Measurements from ENCODE around the gene PEX5L. TPM values are rescaled to one million over a fixed set of nuclear protein-coding genes. Genes with fewer than 3 reads are reported as not detected.

PEX5L gene
- polyA plus RNA-seq, 1 donor from 2014 or later: 1.0 TPM

DNA sequence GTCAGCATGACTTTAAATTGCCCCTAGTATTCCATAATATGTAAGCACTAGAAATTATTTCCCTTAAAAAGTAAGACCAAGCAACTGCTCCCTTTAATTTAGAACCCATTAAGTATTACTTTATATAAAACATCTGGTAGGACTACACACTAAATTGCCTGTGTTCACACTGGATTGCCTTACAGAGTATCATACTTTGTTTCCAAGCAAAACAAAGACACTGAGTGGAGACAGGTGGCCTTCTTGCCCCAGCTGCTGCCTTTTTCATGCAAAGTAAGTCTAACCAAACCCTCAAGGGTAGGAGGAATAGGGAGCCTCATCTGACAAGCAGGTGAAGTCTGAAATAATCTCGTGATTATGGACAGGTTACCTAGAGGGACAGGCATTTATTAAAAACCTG is 87.3 kb downstream of the PEX5L start:
- Histone ChIP-seq H3K36me3 (ENCODE audit: insufficient read depth, low read length) (no peaks in the 10 kb centered on the region), H3F3A (ENCODE audit: insufficient read depth, low read length, poor library complexity, severe bottlenecking) (no peaks in the 10 kb centered on the region), H3K27me3 (ENCODE audit: insufficient read depth, low read depth, low read length) (no peaks in the 10 kb centered on the region), H3K79me2 (replicated peaks; ENCODE audit: insufficient read depth, low read length) (no peaks in the 10 kb centered on the region), H3K4me2 (ENCODE audit: low read length) (no peak overlapping the region), H4K20me1 (ENCODE audit: insufficient read depth) (no peaks in the 10 kb centered on the region), H2AFZ (ENCODE audit: low read depth, low read length) (no peak overlapping the region), H3K9me2 (ENCODE audit: insufficient read depth, low read length) (no peaks in the 10 kb centered on the region), H3K9me3 (ENCODE audit: low read length) (no peaks in the 10 kb centered on the region), H3K9ac (ENCODE audit: low read length) (no peak overlapping the region), H3K27ac (ENCODE audit: low read length) (no peak overlapping the region), H3K4me3 (ENCODE audit: low read length) (no peak overlapping the region)
- TF ChIP-seq, protein P1, sequence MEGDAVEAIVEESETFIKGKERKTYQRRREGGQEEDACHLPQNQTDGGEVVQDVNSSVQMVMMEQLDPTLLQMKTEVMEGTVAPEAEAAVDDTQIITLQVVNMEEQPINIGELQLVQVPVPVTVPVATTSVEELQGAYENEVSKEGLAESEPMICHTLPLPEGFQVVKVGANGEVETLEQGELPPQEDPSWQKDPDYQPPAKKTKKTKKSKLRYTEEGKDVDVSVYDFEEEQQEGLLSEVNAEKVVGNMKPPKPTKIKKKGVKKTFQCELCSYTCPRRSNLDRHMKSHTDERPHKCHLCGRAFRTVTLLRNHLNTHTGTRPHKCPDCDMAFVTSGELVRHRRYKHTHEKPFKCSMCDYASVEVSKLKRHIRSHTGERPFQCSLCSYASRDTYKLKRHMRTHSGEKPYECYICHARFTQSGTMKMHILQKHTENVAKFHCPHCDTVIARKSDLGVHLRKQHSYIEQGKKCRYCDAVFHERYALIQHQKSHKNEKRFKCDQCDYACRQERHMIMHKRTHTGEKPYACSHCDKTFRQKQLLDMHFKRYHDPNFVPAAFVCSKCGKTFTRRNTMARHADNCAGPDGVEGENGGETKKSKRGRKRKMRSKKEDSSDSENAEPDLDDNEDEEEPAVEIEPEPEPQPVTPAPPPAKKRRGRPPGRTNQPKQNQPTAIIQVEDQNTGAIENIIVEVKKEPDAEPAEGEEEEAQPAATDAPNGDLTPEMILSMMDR (IDR thresholded peaks at IDR 0.05; ENCODE audit: poor library complexity, severe bottlenecking): no peak
- TF ChIP-seq MXI1 (conservative IDR thresholded peaks at IDR 0.05; ENCODE audit: poor library complexity, severe bottlenecking): no peak
- TF ChIP-seq RAD21 (conservative IDR thresholded peaks at IDR 0.05): no peak
- no peak for TF ChIP-seq EZH2 (IDR thresholded peaks at IDR 0.05; ENCODE audit: borderline replicate concordance, insufficient read depth, low read length, poor library complexity, severe bottlenecking)
- TF ChIP-seq POLR2AphosphoS5 (IDR thresholded peaks at IDR 0.05): no peak
- TF ChIP-seq TAF1 (IDR thresholded peaks at IDR 0.05; ENCODE audit: low read depth): no peak
- TF ChIP-seq EP300 (conservative IDR thresholded peaks at IDR 0.05; ENCODE audit: poor library complexity, severe bottlenecking): no peak

DNA sequence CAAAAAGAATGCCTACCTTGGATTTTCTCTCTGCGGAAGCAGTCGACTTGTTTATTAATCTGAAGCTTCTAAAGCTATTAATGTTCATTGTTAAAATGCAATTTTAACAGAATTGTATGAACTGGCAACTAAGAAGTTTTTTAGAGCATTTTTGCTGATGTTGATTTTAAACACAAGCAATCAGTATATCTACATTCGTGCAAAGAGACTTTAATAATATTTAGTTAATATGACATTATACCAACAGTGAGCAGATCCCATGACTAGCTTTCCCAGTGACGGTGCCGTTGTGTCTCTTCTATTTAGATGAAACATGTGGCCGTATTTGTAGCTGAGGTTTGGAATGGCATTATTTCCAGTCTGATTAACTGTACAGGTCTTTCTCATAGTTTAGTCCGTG is 88.0 kb downstream of the PEX5L start:
- H3K27ac ChIP-seq (ENCODE audit: low read length): no peak overlapping the region

More for the DNA sequence above, 88.0 kb downstream of the PEX5L start:
- no peaks in the 10 kb centered on the region for H3K36me3 ChIP-seq (ENCODE audit: insufficient read depth, low read length)
- no peak overlapping the region for H3K4me2 ChIP-seq (ENCODE audit: low read length)
- no peaks in the 10 kb centered on the region for H3K9me2 ChIP-seq (ENCODE audit: insufficient read depth, low read length)
- H3K9me3 ChIP-seq (ENCODE audit: low read length): no peaks in the 10 kb centered on the region
- TF ChIP-seq EP300 (conservative IDR thresholded peaks at IDR 0.05; ENCODE audit: poor library complexity, severe bottlenecking): no peak
- TF ChIP-seq, protein P2, sequence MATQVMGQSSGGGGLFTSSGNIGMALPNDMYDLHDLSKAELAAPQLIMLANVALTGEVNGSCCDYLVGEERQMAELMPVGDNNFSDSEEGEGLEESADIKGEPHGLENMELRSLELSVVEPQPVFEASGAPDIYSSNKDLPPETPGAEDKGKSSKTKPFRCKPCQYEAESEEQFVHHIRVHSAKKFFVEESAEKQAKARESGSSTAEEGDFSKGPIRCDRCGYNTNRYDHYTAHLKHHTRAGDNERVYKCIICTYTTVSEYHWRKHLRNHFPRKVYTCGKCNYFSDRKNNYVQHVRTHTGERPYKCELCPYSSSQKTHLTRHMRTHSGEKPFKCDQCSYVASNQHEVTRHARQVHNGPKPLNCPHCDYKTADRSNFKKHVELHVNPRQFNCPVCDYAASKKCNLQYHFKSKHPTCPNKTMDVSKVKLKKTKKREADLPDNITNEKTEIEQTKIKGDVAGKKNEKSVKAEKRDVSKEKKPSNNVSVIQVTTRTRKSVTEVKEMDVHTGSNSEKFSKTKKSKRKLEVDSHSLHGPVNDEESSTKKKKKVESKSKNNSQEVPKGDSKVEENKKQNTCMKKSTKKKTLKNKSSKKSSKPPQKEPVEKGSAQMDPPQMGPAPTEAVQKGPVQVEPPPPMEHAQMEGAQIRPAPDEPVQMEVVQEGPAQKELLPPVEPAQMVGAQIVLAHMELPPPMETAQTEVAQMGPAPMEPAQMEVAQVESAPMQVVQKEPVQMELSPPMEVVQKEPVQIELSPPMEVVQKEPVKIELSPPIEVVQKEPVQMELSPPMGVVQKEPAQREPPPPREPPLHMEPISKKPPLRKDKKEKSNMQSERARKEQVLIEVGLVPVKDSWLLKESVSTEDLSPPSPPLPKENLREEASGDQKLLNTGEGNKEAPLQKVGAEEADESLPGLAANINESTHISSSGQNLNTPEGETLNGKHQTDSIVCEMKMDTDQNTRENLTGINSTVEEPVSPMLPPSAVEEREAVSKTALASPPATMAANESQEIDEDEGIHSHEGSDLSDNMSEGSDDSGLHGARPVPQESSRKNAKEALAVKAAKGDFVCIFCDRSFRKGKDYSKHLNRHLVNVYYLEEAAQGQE (IDR thresholded peaks at IDR 0.05; ENCODE audit: borderline replicate concordance): no peak
- TF ChIP-seq POLR2AphosphoS5 (IDR thresholded peaks at IDR 0.05): no peak
- TF ChIP-seq TAF1 (IDR thresholded peaks at IDR 0.05; ENCODE audit: low read depth): no peak
- TF ChIP-seq, protein P1 (IDR thresholded peaks at IDR 0.05; ENCODE audit: poor library complexity, severe bottlenecking): no peak
- no peak for TF ChIP-seq MXI1 (conservative IDR thresholded peaks at IDR 0.05; ENCODE audit: poor library complexity, severe bottlenecking)
- no peak for TF ChIP-seq EZH2 (IDR thresholded peaks at IDR 0.05; ENCODE audit: borderline replicate concordance, insufficient read depth, low read length, poor library complexity, severe bottlenecking)
- no peak for TF ChIP-seq SMC3 (conservative IDR thresholded peaks at IDR 0.05; ENCODE audit: poor library complexity)
- no peak for TF ChIP-seq RAD21 (conservative IDR thresholded peaks at IDR 0.05)
- H3K4me3 ChIP-seq (ENCODE audit: low read length): no peak overlapping the region
- H4K20me1 ChIP-seq (ENCODE audit: insufficient read depth): no peaks in the 10 kb centered on the region
- H2AFZ ChIP-seq (ENCODE audit: low read depth, low read length): no peak overlapping the region
- H3F3A ChIP-seq (ENCODE audit: insufficient read depth, low read length, poor library complexity, severe bottlenecking): no peaks in the 10 kb centered on the region
- no peak overlapping the region for H3K9ac ChIP-seq (ENCODE audit: low read length)
- H3K79me2 ChIP-seq (replicated peaks; ENCODE audit: insufficient read depth, low read length): no peaks in the 10 kb centered on the region
- H3K27me3 ChIP-seq (ENCODE audit: insufficient read depth, low read depth, low read length): no peaks in the 10 kb centered on the region
